Loucy (cell line): ENCODE data around the gene PRKN.

Source experiments
- CTCF ChIP-seq: fragments of 200-600 bp; sonication (generic); conservative IDR thresholded peaks from 2 replicates; pipeline ENCODE4 v1.5.1; 2014; ENCODE audit warnings: mild to moderate bottlenecking, antibody characterized with exemption, low read length
- EZH2phosphoT487 ChIP-seq: fragments of 200-600 bp; IDR thresholded peaks from 2 replicates; pipeline ENCODE4 v1.6.1; 2018; ENCODE audit warnings: antibody characterized with exemption, mild to moderate bottlenecking, moderate library complexity, borderline replicate concordance

- TF ChIP-seq CTCF (no peak), EZH2phosphoT487 (no peak)
These were observed 1333.1 kb downstream of the PRKN start for GRCh38 chr6:161394437-161394836.
